Measurements from ENCODE around the gene OR13G1.

OR13G1 gene

DNA sequence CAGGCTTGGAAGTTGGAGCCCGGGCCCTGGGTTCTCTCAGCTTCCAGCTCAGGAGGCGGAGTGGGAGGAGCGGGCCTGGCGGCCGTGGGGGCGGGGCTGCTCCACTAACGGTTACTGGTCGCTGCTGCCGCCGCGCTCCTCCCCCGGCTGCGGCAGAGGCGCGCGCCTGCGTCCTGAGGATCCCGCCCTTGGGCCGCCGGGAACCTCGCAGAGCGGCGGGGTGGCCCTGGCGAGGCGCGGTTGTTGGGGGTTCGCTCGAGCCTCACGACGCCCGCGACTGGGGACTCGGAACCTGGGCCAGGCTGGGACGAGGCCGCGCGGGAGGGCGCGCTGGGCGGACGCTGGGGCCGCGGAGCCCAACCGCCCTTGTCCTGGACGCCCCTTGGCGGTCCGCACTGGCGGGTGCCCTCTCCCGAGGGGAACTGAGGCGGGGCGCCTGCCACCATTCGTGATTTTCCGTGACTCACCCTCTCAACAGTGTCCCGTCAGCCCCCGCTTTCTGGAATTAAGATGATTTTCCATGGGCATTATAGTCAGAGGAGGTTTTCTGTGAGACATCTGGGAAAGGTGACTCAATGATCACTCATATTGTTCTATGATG, 40.1 kb downstream of the OR13G1 start:
- no peak overlapping the region for H3K4me3 ChIP-seq (ENCODE audit: low read depth, low read length)
- TF ChIP-seq, protein P1, sequence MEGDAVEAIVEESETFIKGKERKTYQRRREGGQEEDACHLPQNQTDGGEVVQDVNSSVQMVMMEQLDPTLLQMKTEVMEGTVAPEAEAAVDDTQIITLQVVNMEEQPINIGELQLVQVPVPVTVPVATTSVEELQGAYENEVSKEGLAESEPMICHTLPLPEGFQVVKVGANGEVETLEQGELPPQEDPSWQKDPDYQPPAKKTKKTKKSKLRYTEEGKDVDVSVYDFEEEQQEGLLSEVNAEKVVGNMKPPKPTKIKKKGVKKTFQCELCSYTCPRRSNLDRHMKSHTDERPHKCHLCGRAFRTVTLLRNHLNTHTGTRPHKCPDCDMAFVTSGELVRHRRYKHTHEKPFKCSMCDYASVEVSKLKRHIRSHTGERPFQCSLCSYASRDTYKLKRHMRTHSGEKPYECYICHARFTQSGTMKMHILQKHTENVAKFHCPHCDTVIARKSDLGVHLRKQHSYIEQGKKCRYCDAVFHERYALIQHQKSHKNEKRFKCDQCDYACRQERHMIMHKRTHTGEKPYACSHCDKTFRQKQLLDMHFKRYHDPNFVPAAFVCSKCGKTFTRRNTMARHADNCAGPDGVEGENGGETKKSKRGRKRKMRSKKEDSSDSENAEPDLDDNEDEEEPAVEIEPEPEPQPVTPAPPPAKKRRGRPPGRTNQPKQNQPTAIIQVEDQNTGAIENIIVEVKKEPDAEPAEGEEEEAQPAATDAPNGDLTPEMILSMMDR (IDR thresholded peaks at IDR 0.05; ENCODE audit: low read depth, low read length), result no peak

DNA sequence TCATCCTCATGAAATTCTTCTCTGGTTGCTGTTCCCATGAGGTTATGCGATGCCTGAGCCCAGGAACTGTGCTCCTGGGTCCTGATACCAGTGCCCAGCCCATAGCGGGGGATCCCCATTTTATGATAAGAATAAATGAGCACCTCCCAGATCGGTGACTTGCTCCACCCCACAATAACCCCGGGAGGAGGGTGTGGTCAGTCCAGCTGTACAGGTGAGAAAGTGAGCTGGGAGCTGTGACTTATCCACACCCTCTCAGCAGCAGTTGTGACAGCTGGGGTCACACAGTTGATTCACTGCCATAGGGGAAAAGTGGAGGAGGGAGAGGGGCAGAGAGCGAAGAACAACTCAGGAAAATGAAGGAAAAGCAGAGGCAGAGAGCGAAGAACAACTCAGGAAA, 40.8 kb downstream of the OR13G1 start:
- no peak overlapping the region for H3K4me3 ChIP-seq (ENCODE audit: low read depth, low read length)
- TF ChIP-seq, protein P1 (IDR thresholded peaks at IDR 0.05; ENCODE audit: low read depth, low read length), result no peak

DNA sequence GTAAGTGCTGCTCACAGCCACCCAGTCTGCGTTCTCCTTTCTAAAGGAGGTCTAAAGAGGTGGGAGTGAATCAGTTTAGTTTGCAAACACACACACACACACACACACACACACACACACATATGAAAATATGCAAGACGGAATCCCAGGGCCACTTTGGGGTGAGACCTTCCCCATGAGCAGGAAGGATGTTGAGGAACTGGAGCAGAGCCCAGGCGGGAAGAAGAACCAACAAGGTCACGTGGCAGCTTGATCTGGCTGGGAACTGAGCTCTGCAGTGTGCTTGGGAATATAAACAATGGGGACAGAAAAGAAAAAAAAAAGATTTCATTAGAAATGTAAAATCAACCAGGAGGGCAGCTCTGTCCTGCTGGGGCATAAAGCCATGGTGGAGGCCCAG, 41.5 kb downstream of the OR13G1 start:
- H3K4me3 ChIP-seq (ENCODE audit: low read depth, low read length), result no peak overlapping the region
- TF ChIP-seq, protein P1 (IDR thresholded peaks at IDR 0.05; ENCODE audit: low read depth, low read length), result no peak

DNA sequence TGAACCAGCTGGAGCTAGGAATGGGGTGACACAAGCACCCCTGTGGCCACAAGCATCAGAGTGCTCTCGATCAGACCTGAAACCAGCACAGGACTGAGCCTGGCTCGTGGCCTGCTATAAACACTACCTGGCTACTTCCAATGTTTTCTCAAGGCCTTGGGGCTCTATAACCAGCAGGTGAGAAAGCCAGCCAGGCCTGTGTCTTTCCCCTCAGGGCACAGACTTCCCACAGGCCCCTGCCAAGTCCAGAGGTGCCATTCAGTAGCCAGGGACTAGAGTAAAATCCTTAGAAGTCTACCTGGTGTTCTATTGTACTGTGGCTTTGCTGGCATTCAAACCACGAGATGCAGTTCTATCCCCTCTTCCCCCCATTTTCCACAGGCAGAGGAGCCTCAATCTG, 51.6 kb downstream of the OR13G1 start:
- H3K4me3 ChIP-seq (ENCODE audit: low read depth, low read length), result no peak overlapping the region
- TF ChIP-seq, protein P1 (IDR thresholded peaks at IDR 0.05; ENCODE audit: low read depth, low read length), result no peak
